IgD-negative memory B cell (primary cell): Measurements from ENCODE around the gene RAB1A. TPM values are rescaled to one million over a fixed set of nuclear protein-coding genes. Genes with fewer than 3 reads are reported as not detected.

ENCODE experiments used
- H3K27ac Mint-ChIP-seq, 3 donors: one replicate each; pipeline ENCODE4 v1.8.0; 2020 to 2022; ENCODE audit warnings: mild to moderate bottlenecking in 3 of 3, mixed read lengths in 3 of 3, moderate library complexity in 1 of 3
- H3K27me3 Mint-ChIP-seq: one replicate; pipeline ENCODE4 v1.8.0; 2021; ENCODE audit warnings: mixed read lengths
- H3K36me3 Mint-ChIP-seq: one replicate; pipeline ENCODE4 v1.8.0; 2020; ENCODE audit warnings: mild to moderate bottlenecking, mixed read lengths
- H3K4me1 Mint-ChIP-seq, 3 donors: one replicate each; pipeline ENCODE4 v1.8.0; 2020 to 2022; ENCODE audit warnings: mixed read lengths in 3 of 3, mild to moderate bottlenecking in 1 of 3
- H3K4me3 Mint-ChIP-seq, 4 donors: one replicate each; pipeline ENCODE4 v1.8.0; 2020 to 2022; ENCODE audit warnings: mild to moderate bottlenecking in 4 of 4, mixed read lengths in 4 of 4, moderate library complexity in 3 of 4
- H3K9me3 Mint-ChIP-seq, 3 donors: one replicate each; pipeline ENCODE4 v1.8.0; 2020 to 2021; ENCODE audit warnings: mixed read lengths in 3 of 3, mild to moderate bottlenecking in 1 of 3
- polyA plus RNA-seq: library from polyadenylated mRNA; unstranded; fragments of 300-500 nt; fragmentation: Illumina TruSeq; gene quantifications from one replicate; pipeline ENCODE4 v1.2.3, GENCODE V29; 2021

RAB1A gene
- polyA plus RNA-seq, 1 donor from 2014 or later, result 44.4 TPM

DNA sequence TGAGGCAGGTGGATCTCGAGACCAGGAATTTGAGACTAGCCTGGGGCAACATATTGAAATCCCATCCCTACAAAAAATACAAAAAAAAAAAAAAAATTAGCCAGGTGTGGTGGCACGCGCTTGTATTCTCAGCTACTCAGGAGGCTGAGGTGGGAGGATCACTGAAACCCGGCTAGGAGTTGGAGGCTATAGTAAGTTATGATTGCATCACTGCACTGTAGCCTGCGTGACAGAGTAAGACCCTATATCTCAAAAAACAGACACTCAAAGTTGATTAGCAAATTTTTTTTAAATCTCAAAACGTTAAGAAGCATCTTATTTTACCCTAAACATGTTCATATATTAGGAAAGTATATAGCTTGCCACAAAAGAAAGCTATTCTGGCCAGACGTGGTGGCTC, 7.6 kb downstream of the RAB1A start:
- H3K4me3 Mint-ChIP-seq, result peak overlapping the region in 2 of 4 donors; percentile 23 to 45
- peaks cover 4% of the 10 kb centered on the region for H3K36me3 Mint-ChIP-seq
- peaks cover 36 to 42% (median 38%) of the 10 kb centered on the region in 3 donors for H3K4me1 Mint-ChIP-seq
- peak overlapping the region in 2 of 3 donors; percentile 10 to 12 for H3K27ac Mint-ChIP-seq
- H3K9me3 Mint-ChIP-seq, result no peaks in the 10 kb centered on the region
- no peaks in the 10 kb centered on the region for H3K27me3 Mint-ChIP-seq

DNA sequence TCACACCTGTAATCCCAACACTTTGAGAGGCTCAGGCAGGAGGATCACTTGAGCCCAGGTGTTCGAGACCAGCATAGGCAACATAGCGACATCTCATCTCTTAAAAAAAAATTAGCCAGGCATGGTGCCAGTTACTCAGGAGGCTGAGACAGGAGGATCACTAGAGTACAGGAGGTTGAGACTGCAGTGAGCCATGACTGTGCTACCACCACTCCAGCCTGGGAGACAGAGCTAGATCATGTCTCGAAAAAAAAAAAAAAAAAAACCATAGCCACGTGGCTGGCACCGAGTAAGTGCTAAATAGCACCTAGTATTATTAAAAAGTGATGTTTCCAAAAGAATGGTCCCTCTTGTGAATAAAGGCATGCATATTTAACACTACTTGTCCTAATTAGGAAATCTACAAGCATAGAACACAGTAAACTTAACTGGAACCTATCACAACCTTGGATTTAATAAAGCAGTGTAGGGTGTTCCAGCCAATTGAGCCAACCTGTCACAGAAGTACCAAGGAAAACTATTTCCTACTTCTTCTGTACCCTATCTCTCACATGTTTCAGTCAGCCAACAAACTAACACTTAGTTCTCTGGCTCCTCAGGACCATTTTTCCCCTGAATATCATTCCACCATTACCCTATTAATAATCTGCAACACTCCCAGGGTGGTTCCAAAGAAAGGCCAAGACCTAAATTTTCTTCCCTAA, 8.8 kb downstream of the RAB1A start:
- Mint-ChIP-seq H3K27ac (peak overlapping the region in 2 of 3 donors; percentile 10 to 26), H3K9me3 (no peaks in the 10 kb centered on the region), H3K36me3 (peaks cover 6% of the 10 kb centered on the region), H3K4me3 (peak overlapping the region in 1 of 4 donors; percentile 70), H3K27me3 (no peaks in the 10 kb centered on the region), H3K4me1 (peaks cover 36 to 38% (median 36%) of the 10 kb centered on the region in 3 donors)

DNA sequence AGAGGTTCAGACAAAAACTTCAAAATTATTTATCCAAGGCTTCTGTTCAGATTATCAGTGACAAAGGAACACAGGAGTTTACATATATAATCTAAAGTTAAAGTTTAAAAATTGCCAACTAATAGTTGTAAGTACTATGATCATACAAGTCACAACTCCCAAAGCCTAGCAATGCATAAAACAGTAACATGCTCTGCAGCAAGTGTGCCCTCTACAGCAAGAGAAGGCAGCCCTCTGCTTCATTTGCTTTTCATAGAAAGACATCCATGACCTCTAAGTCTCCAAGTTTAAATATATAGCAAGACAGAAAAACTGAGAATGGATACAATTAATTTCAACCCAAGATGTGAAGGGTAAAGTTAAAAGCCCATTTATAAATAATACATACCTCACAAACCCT, 13.3 kb downstream of the RAB1A start:
- peaks cover 32 to 44% (median 39%) of the 10 kb centered on the region in 3 donors for H3K4me1 Mint-ChIP-seq
- H3K27ac Mint-ChIP-seq, result no peak overlapping the region
- peaks cover 9% of the 10 kb centered on the region for H3K36me3 Mint-ChIP-seq
- peak overlapping the region in 1 of 4 donors; percentile 75 for H3K4me3 Mint-ChIP-seq
- no peaks in the 10 kb centered on the region for H3K9me3 Mint-ChIP-seq
- no peaks in the 10 kb centered on the region for H3K27me3 Mint-ChIP-seq

DNA sequence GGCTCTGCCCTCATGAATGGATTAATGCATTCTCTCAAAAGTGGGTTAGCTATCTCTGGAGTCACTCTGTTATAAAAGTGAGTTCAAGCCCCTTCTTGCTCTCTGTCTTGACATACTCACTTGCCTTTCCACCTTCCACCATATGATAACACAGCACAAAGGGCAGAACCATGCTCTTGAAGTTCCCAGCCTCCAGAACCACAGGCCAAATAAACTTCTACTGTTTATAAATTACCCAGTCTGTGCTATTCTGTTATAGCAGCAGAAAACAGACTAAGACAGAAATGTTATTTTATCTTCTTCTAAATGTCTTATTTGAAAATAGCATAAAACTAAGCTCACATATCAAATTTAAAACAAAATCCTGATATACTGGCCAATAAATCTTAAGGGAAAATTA, 15.0 kb downstream of the RAB1A start:
- H3K4me1 Mint-ChIP-seq, result peaks cover 26 to 37% (median 37%) of the 10 kb centered on the region in 3 donors
- H3K27ac Mint-ChIP-seq, result no peak overlapping the region
- peaks cover 8% of the 10 kb centered on the region for H3K36me3 Mint-ChIP-seq
- no peaks in the 10 kb centered on the region for H3K9me3 Mint-ChIP-seq
- no peaks in the 10 kb centered on the region for H3K27me3 Mint-ChIP-seq
- no peak overlapping the region for H3K4me3 Mint-ChIP-seq

DNA sequence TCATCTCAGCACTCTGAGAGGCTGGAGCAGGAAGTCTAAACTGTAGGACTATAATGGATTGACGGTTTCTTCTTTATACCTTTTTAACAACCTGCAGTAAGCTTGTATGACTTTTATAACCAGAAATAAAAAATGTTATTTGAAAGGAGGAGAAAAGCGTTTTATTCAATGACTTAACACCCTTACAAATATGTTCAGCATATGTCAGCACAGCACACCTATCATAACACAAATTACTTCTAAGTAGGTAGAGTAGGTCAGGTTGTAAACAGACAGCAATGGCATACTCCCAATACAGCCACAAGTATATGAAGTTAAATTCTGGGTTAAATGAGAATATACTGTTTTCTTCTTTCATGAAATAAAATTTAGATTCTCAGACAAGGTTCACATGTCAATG, 16.1 kb downstream of the RAB1A start:
- Mint-ChIP-seq H3K9me3 (no peaks in the 10 kb centered on the region), H3K4me3 (no peak overlapping the region), H3K27ac (no peak overlapping the region), H3K27me3 (no peaks in the 10 kb centered on the region), H3K36me3 (peaks cover 8% of the 10 kb centered on the region), H3K4me1 (peaks cover 26 to 44% (median 43%) of the 10 kb centered on the region in 3 donors)

DNA sequence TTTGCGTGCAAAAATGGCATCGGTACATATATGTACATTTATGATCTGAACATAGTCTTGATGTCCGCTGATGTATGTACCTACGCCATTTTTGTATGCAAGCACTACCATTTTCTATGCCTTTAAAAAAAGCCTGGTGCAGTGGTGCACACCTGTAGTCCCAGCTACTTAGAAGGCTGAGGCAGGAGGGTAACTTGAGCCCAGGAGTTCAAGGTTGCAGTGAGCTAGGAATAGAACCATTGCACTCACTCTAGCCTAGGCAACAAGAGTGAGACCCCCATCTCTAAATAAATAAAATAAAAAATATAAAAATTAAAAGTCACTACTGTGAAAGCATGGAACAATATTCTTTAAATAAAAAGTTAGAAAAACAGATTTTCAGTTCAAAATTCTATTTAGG, 16.7 kb downstream of the RAB1A start:
- Mint-ChIP-seq H3K4me1 (peaks cover 26 to 46% (median 44%) of the 10 kb centered on the region in 3 donors), H3K9me3 (no peaks in the 10 kb centered on the region), H3K4me3 (no peak overlapping the region), H3K27ac (no peak overlapping the region), H3K27me3 (no peaks in the 10 kb centered on the region), H3K36me3 (peaks cover 8% of the 10 kb centered on the region)

DNA sequence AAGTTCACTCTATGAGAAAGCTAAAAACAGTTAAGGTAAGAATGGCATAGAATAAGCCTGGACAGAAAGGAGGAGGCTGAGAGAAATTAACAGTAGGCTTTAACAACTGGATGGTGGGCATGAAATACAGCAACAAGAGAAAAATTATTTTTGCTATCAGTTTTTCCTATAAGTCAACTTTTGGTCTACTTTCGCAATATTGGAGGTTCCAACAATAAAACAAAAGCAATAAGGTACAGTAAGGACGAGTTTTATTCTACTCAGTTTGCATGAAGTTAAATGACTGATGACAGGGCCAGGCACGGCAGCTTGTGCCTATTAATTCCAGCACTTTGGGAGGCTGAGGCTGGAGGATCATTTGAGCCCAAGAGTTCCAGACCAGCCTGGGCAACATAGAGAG, 17.3 kb downstream of the RAB1A start:
- H3K9me3 Mint-ChIP-seq, result no peaks in the 10 kb centered on the region
- peaks cover 22 to 42% (median 40%) of the 10 kb centered on the region in 3 donors for H3K4me1 Mint-ChIP-seq
- H3K27me3 Mint-ChIP-seq, result no peaks in the 10 kb centered on the region
- no peak overlapping the region for H3K4me3 Mint-ChIP-seq
- peaks cover 8% of the 10 kb centered on the region for H3K36me3 Mint-ChIP-seq
- H3K27ac Mint-ChIP-seq, result peak overlapping the region in 1 of 3 donors; percentile 87

DNA sequence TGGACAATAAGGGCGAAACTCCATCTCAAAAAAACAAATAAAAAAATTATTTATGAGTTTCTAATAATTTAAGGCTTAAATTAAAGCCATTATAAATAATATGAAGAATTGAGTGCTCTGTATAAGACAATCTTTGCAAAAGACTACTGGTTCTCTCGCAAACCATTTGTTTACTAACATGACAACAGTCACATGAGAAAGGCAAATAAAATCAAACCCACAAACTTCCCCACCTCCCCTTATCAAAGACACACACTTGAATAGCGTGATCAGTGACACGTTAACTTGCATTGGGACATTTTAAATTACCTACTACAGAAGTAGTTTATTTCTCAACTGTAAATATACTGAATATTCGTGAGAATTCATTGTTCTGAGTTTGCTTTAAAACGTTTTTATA, 21.1 kb downstream of the RAB1A start:
- no peaks in the 10 kb centered on the region for H3K9me3 Mint-ChIP-seq
- H3K27me3 Mint-ChIP-seq, result no peaks in the 10 kb centered on the region
- peaks cover 4% of the 10 kb centered on the region for H3K36me3 Mint-ChIP-seq
- no peak overlapping the region for H3K27ac Mint-ChIP-seq
- H3K4me3 Mint-ChIP-seq, result no peak overlapping the region
- peaks cover 15 to 29% (median 26%) of the 10 kb centered on the region in 3 donors for H3K4me1 Mint-ChIP-seq

DNA sequence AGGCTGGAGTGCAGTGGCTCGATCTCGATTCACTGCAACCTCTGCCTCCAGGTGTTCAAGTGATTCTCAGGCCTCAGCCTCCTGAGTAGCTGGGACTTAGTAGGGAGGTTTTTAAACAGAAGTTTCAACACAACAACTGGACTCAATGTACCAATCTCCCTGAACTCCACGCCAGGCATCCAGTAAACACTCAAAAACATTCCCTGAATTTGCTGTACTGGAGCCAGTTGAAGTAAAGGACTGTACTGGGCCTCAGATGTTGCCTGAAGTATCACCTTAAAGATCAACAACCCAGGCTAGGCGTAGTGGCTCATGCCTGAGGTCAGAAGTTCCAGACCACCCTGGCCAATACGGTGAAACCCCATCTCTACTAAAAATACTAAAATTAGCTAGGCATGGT, 22.4 kb downstream of the RAB1A start:
- Mint-ChIP-seq H3K4me3 (no peak overlapping the region), H3K4me1 (peaks cover 12 to 22% (median 21%) of the 10 kb centered on the region in 3 donors), H3K9me3 (no peaks in the 10 kb centered on the region), H3K27me3 (no peaks in the 10 kb centered on the region), H3K27ac (no peak overlapping the region), H3K36me3 (peaks cover 4% of the 10 kb centered on the region)

DNA sequence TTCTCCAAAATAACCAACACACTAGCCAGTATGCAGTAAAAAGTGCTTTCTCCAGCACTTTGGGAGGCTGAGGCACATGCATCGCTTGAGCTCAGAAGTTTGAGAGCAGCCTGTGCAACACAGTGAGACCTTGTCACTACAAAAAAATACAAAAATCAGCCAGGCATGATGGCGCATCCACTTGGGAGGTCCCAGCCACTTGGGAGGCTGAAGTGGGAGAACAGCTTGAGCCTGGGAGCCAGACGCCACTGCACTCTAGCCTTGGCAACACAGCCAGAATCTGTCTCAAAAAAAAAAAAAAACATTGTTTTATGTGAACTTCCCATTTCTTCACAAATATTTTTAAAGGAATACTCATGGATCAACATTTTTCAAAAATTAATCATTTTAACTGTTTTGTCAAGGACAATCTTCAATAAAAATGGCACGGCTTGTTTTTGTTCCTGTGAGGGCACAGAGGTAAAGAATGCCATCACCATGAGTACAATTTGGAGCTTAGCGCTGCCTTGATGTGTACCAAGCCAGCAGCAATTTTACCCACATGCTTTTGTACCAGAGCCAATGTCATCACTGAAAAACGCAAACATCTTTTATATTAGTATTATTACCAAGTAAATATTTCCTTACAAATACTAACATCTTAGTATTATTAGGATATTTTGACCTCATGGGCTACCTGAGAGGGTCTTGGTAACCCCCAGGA, 26.7 kb downstream of the RAB1A start:
- Mint-ChIP-seq H3K4me3 (no peak overlapping the region), H3K4me1 (peaks cover 4 to 7% (median 6%) of the 10 kb centered on the region in 3 donors), H3K9me3 (no peaks in the 10 kb centered on the region), H3K27ac (no peak overlapping the region), H3K27me3 (no peaks in the 10 kb centered on the region), H3K36me3 (peaks cover 2% of the 10 kb centered on the region)

DNA sequence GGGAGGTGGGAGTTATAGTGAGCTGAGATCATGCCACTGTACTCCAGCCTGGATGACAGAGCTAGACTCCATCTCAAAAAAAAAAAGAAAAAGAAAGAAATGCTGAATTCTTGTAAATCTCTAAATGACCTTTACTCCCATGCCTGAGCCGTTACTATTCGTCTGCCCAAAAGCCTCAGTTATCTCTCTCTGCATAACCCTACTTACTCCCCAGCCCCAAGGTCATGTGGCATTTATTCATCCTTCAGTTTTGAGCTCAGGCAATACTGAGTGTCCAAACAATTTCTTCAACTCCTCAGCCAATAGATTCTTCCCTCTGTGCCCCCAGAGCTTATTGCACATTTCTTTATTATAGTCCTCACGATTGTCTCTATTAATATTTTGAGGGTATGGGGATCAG, 28.8 kb downstream of the RAB1A start:
- Mint-ChIP-seq H3K36me3 (peaks cover 2% of the 10 kb centered on the region), H3K27ac (no peak overlapping the region), H3K4me3 (no peak overlapping the region), H3K27me3 (no peaks in the 10 kb centered on the region), H3K4me1 (peaks cover 4 to 8% (median 7%) of the 10 kb centered on the region in 3 donors), H3K9me3 (no peaks in the 10 kb centered on the region)

DNA sequence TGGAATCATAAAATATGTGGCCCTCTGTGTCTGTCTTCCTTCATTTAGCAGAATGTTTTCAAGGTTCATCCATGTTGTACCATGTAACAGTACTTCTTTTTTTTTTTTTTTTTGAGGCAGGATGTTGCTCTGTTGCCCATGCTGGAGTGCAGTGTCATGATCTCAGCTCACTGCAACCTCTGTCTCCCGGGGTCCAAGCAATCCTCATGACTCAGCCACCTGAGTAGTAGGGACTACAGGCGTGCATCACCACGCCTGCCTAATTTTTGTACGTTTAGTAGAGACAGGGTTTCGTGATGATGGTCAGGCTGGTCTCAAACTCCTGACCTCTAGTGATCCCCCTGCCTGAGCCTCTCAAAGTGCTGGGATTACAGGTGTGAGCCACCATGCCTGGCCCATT, 31.2 kb downstream of the RAB1A start:
- no peaks in the 10 kb centered on the region for H3K9me3 Mint-ChIP-seq
- no peaks in the 10 kb centered on the region for H3K27me3 Mint-ChIP-seq
- no peak overlapping the region for H3K4me3 Mint-ChIP-seq
- H3K27ac Mint-ChIP-seq, result no peak overlapping the region
- H3K36me3 Mint-ChIP-seq, result peaks cover 5% of the 10 kb centered on the region
- peaks cover 4 to 10% (median 5%) of the 10 kb centered on the region in 3 donors for H3K4me1 Mint-ChIP-seq

DNA sequence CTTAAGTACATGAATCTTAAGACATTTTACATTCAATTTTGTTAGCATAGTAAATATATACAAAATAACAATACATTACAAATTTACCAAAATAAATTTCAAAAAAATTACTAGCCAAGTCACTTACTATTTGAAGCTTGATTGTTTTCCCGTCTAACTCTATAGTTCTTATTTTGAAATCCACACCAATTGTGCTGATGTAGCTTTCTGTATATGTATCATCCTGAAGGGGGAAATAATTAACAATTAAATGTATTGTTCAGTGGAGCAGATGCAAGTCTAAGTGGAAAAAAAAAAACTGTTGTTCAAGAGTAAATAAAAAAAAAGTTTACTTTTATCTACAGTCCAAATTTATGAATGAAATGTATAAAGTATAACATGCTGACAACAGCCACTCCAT, 32.1 kb downstream of the RAB1A start:
- Mint-ChIP-seq H3K36me3 (peaks cover 11% of the 10 kb centered on the region), H3K27ac (peak overlapping the region in 1 of 3 donors; percentile 40), H3K4me1 (peaks cover 4 to 10% (median 8%) of the 10 kb centered on the region in 3 donors), H3K4me3 (no peak overlapping the region), H3K27me3 (no peaks in the 10 kb centered on the region), H3K9me3 (peaks cover under 1 to 5% (median under 1%) of the 10 kb centered on the region in 3 donors)

DNA sequence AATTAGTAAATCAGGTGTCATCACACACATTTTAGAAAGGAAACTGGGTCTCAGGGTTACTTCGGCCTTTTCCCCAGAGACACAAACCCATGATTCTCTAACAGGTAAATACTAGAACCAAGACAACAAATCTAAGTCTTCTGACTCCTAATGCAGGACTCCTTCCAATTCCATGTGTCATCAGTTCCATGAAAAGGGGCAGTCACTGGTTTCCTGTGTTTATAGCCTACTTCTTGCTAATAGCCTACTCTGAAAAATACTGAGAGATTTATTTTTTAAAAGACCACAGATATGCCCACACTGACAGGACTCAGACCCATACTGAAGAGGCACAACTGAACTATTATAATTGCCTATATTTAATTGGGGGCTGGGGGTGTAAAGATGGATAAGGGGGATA, 33.0 kb downstream of the RAB1A start:
- Mint-ChIP-seq H3K9me3 (peaks cover 2 to 7% (median 4%) of the 10 kb centered on the region in 3 donors), H3K4me1 (peaks cover 4 to 10% (median 8%) of the 10 kb centered on the region in 3 donors), H3K27me3 (no peaks in the 10 kb centered on the region), H3K4me3 (no peak overlapping the region), H3K27ac (peak overlapping the region in 1 of 3 donors; percentile 64), H3K36me3 (peaks cover 17% of the 10 kb centered on the region)

DNA sequence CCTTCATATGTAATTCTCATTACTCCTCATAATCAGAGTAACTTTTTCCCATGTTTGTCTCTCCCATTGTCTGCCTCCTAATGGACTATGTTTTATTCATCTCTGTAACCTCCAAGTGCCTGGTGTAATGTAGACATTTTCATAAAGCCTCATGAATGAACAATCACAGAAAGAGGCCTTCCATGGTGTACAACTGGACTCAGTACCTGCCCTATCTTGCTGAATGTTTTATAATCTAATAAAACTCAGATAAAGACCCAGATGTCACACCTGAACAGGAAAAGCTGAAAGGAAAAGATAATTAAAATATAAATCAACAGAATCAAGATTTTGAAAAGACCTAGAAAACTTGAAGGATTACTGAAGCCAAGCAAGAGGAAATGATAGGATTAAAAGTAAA, 36.7 kb downstream of the RAB1A start:
- Mint-ChIP-seq H3K4me1 (peaks cover 2 to 10% (median 5%) of the 10 kb centered on the region in 3 donors), H3K27ac (no peak overlapping the region), H3K36me3 (peaks cover 21% of the 10 kb centered on the region), H3K27me3 (no peaks in the 10 kb centered on the region), H3K9me3 (peaks cover 2 to 7% (median 4%) of the 10 kb centered on the region in 3 donors), H3K4me3 (no peak overlapping the region)
